ENCODE results near the gene DELE1.

Gene DELE1

DNA sequence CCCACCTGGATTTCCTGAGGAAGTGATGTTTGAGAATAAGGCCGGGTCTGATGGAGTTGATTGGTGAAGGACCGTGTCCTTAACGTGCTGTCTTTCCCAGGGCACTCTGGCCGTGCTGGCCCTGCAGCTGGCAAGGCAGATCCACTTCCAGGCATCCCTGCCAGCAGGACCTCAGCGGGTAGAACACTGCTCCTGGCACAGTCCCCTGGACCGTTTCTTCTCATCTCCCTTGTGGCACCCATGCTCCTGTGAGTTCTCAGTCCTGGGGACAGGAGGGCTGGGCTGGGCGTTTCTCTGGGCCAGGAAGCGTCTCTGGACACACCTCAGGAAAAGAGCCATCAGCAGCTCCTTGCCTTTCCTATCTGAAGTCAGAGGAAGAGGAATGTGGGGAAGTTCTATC, 4.4 kb downstream of the DELE1 start:
- no peak for DNase-seq

DNA sequence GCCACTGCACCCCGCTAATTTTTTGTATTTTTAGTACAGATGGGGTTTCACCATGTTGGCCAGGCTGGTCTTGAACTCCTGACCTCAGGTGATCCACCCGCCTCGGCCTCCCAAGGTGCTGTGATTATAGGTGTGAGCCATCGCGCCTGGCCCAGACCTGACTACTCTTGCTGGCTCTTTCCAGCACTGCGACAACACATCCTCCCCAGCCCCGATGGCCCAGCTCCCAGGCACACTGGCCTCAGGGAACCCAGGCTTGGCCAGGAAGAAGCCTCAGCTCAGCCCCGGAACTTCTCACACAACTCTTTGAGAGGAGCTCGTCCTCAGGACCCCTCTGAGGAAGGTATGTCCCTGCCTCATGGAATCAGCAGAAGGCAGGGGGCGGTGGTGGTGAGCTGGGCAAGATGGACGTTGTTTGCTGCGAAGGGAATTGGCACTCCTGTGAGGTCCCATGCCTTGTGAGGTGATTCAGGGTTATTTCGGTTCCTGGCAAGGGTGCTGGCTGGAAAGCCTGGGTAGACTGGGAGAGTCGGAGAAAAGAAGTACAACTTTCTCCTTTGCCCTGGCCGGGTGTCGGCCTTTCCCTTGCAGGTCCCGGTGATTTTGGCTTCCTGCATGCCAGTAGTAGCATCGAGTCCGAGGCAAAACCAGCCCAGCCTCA, 5.9 kb downstream of the DELE1 start:
- no peak for DNase-seq

DNA sequence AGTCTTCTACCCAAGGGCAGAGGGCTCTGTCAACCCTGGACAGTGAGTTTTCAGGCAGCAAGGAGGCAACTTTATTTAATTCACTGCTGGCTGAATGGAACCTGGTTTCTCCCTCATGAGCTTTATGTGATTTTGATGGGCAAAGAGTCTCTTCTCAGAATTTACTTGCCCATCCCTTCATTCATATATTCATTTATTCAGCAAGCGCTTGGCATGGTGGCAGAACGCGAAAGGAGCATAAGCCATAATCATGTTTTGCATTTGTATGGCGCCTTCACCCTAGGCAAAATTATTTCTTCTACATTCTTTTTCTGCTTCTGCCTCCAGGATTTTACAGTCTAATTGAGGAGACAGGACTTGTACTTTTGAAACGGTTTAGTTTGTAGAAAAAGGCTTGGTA, 8.0 kb downstream of the DELE1 start:
- DNase-seq = no peak

DNA sequence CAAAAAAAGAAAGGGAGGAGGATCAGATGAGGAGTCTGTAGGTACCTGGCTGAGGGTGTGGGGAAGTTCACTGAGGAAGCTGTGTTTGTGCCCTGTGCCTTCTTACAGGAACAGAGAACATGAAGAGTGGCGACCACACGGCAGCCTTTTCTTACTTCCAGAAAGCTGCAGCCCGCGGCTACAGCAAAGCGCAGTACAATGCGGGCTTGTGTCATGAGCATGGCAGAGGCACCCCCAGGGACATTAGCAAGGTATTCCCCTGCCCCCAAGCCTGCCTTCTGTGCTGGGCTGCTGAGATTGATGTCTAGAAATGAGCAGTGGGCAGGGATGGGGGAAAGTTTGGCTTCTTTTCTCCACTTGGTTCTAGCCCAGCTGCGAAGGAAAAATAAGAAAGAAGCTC, 9.5 kb downstream of the DELE1 start:
- DNase-seq = no peak

DNA sequence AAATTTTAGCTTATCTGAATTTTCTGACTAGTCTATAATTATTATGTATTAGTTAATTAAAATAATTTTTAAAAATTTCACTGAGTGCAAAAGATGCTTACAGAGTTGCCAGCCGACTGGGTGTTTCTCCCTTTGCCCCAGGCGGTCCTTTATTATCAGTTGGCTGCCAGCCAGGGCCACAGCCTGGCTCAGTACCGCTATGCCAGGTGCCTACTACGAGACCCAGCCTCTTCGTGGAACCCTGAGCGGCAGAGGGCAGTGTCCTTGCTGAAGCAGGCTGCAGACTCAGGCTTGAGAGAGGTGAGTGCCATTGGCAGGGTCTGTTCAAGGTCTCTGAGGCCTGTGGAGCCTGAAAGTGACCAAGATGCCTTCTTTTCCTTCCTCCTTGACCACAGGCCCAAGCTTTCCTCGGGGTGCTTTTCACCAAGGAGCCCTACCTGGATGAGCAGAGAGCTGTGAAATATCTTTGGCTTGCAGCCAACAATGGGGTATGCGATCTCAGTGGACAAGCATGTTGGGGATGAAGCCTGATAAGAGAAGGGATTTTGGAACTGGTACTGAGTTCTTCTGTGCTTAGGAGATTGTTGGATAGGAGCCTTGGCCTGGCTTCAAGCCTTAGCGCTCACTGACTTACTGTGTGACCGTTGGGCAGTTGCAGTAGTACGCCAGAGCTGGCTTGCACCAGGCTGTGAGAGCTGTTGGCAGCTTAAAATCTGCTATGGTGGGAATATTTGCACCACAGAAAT, 10.6 kb downstream of the DELE1 start:
- DNase-seq = peak; percentile 73

DNA sequence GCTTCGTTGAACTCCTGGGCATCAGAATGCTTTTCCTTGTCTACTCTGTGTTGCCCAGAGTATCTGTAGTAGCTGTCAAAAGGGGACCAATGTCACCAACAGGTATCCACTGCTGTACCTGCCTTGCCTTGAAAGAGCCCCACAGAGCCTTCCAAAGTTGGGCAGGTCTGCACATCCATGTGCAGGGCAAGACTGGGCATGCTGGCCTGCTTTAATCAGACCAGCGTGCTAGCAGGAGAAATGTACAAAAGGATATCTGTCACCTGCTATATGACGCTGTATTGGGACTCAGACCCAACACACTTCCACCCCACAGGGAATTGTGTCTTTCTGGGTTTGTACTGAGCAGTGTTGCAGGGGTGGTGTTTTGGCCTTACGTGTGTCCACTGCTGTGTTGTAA, 11.9 kb downstream of the DELE1 start:
- DNase-seq = no peak

DNA sequence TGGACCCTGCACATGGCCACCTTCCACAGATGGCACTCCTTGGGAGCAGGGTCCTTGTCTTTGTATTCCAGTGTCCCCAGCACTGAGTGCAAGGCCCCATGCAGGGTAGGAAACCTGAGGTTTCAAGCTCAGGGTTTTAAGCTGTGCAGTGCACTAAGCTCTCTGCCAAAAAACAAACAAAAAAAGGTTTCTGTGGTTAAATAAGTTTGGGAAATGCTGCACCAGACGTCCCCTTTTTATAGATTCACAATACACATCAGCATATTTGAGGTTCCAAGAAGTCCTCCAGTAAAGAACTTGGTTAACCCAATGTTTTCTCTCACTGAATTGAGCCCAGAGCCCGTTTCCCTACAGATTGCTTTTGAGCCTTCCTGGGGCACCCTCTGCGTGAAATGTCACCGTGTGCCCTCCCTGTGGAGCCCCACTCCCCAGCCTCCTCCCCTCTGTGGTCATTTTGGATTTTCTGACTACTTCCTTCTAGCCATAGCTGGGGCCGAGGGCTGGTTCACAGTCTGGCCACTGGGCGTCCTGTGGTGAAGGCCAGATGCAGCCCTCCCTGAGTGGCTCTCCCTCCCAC, 17.1 kb downstream of the DELE1 start:
- DNase-seq = no peak

DNA sequence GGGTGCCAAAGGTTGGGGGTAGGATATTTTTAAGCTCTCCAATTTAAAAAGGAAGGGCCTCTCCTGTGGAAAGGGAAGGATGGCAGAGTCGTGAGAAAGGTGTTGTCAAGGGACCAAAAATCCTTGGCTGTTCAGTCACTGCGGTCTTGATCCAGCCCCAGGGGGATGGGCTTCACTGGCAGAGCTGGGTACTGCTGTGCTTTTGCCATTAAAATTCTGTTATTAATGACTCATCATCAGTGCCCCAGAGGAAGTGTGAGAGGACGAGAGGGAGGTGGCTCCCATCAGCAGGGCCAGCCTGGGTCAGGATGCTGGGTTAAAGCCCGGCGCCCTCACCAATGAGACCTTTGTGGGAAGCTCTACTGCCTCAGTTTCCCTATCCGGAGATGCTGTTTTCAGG, 17.6 kb downstream of the DELE1 start:
- no peak for DNase-seq

DNA sequence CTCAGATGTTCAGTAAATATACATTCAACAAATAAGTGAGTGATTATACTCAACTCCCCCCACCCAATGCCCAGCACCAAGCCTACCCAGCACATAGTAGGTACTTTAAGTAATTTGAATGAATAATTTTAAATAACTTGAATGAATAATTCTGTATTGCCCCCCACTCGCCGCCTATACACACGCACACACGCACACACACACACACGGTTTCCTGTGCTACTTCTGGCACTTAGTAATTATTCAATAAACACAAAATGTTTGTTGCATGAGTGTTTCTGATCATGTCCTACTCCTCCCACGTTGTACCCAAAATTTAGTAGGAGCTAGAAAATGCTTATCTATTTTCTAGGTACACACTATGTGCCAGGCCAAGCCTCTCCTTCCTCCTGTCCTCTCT, 18.1 kb downstream of the DELE1 start:
- DNase-seq = no peak

DNA sequence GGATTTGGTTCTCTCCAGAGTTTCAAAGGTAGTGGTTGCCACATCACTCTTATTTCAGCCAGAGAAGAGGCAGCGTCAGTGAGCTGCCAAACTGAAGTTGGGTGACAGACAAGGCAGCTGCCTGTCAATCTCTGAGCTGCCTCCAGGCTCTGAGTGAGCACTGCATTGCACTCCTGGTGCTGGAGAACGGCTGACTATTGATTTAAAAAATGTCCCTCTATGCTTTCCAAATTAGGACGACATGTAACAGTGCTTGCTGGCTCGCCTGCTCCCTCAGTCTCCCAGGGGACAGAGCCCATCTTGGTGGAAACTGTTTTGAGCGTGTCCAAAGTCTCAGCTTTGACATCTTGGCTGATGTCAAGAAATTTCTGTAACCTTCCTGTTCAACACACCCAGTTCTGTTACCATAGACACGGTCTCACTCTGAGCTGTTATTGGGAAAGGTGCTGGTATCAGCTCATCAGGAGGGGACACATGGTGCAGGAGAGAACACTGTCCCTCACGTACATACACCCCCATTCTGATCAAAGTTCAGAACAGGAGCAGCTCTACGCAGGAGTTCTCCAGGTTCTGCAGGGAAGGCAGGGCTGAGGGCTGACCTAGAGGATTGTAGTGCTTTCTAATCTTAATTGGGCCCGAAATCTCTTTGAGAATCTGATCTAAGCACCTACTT, 18.6 kb downstream of the DELE1 start:
- DNase-seq = no peak

DNA sequence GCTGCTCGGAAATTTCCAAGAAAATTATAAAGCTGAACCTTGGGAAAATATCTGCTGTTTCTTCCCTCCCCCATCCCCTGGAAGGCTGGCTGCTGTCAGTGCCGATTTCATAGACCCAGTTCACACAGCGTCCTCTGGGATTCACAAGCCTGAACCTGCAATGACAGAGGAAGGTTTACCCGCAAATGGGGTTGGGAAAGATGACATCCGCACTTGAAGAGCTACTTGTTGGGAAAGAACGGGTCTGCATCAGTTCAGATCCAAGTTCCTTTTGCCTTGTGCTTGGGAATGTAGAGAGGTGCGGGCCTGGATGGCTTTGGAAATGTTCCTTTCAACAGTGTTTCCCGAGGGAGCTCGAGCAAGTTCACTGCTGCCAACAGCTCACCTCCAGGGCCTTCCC, 20.4 kb downstream of the DELE1 start:
- DNase-seq = no peak

DNA sequence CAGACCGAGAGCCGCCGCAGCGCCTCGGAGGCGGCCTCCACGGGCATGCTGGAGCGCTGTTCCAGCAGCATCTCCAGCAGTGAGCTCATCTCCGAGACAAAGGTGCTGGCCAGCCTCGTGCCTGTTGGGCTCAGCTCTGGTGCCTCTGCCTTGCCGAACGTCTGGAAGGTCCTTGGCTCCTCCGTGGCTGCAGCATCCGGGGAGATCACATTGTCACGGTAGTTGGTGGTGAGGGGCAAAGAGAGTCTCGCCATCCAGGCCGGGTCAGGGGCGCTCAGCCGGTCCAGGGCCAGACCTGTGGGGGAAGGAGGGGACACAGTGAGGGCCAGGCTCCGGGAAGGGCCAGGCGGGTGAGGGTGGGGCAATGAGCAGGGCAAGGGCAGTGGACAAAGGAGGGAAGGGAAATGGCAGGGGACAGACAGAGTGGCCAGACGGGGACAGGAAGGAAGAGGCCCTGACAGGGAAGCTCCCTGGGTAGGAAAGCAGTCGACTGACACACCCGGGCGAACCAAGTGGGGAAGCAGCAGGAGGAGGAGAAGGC, 21.9 kb downstream of the DELE1 start:
- DNase-seq = no peak

DNA sequence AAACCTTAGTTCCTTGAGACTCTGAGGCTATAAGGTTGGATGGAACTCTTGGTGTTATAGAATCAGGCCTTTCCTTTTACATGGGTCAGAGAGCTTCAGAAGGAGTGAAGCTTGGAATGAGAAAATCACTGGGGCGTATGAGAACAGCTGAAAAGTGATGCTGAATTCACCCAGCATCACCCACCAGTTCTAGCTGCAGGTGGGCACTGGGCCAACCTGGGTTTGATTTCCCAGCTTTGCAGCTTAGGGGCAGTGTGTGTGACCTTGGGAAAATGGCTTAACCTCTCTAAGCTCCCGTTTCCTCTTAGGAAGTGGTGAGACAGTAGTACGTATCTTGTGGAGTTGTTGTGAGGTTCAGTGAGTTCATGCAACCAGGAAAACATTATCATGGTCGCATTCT, 23.6 kb downstream of the DELE1 start:
- DNase-seq = no peak

DNA sequence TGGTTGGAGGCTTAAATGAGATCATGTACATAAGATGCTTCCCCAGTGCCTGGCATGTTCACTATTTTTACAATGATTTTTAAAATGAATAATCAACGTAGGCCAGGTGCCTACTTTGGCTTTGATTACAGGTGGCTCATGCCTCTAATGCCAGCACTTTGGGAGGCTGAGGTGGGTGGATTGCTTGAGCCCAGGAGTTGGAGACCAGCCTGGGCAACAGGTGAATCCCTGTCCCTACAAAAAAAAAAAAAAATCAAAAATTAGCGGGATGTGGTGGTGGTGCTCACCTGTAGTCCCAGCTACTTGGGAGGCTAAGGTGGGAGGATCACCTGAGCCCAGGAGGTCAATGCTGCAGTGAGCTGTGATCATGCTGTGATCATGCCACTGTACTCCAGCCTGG, 25.1 kb downstream of the DELE1 start:
- no peak for DNase-seq

DNA sequence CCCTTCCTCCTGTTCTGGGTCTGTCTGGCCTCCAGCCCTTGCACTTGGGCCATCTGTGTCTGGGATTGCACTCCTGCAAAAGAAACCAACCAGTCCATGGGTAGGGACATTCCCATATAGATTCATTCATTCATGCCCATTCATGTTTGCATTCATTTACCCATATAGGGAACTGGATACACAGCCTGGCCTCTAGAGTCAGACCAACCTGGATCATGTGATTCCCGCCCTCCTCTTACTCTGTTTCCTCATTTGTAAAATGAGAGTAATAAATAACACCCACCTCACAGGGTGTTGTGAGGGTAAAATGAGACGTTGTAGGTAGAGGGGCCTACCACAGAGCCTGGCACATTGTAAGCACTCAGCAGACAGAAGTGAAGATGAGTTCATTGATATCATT, 25.8 kb downstream of the DELE1 start:
- no peak for DNase-seq

DNA sequence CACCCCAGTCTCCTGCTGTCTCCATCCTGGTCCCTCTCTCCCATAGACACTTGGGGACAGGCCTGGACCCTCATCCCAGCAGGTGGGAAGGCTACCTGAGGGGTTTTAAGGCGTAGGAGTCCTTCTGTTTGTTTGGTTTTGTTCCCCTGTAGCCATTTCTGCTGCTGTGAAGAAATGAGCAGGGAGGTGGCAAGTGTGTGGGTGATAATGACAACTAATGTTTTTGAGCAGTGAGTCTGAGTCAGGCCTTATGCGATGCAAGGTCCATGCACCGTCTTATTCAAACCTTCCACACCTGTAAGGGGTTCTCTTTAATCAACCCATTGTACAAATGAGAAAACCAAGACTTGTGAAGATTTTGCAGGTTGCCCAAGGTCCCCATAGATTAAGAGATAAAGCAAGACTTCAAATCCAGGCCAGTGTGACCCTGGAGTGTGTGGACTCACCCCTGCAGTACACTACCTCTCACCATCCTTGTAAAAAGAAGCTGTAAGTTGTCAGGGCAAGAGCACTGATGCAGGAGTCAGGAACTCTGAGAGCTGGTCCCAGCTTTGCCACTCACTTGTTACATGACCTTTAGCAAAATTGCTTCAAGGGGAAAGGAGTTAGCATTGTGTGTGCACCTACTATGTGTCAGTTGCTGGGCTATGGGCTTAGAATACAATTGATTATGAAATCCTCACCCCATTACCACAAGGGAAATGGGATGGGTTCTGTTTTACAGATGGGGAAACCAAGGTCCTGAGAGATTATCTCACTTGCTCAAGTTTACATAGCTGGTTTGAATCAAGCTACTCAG, 26.7 kb downstream of the DELE1 start:
- DNase-seq = no peak

DNA sequence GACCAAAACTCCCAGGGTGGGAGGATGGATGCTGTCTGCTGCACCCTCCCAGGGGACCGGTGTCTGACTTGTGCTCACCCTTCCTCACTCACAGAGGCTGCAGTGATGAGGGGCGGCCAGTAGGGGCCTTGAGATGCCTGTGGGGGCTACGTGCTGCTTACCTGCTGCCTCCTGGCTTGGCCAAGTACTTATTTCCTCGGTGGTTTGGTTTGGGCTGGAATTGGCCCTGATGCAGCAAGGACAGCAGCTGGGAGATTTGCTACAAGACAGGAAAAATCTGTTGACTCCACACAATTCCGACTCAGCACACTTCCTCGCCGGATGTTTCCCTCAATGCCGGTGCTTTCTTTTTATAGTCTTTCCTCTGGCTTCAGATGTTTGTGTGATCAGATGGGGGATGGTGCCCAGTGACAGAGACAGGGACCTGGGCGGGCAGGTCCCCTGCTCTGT, 27.7 kb downstream of the DELE1 start:
- DNase-seq = peak; percentile 36

DNA sequence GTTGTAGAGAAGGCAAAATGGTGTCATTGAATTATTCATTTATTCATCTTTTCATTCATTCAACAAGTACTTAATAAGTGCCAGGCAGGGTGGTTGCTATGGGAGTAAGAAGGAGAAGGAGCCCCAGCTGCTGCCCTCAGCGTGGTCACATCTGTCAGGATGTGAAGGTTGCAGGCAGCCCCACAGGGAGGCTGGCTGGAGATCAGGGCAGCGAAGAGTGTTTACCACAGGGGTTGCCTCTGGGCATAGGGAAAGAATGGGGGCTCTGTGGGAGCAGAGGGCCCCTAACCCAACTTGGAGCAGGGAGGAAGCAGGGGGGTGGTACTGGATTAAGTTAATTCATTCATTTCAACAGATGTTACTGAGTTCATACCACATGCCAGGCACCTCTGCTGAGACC, 28.3 kb downstream of the DELE1 start:
- DNase-seq = no peak

DNA sequence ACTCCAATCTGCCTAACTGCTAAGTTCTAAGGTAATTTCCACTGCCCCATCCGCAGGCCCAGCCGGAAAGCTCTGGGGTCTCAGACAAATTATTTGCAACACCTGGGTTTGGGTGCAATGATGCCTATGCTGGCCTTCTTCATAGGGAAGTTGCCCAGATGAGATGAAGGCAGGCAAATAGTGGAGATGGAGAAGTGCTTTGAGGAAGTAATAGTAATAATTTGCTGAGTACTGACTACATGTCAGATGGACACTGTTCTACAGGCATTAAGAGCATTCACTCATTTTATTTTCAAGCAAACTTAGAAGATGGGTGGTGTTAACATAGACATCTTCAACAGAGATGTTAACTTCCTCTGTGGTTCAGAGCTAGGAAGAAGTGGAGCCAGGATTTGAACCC, 30.5 kb downstream of the DELE1 start:
- no peak for DNase-seq

DNA sequence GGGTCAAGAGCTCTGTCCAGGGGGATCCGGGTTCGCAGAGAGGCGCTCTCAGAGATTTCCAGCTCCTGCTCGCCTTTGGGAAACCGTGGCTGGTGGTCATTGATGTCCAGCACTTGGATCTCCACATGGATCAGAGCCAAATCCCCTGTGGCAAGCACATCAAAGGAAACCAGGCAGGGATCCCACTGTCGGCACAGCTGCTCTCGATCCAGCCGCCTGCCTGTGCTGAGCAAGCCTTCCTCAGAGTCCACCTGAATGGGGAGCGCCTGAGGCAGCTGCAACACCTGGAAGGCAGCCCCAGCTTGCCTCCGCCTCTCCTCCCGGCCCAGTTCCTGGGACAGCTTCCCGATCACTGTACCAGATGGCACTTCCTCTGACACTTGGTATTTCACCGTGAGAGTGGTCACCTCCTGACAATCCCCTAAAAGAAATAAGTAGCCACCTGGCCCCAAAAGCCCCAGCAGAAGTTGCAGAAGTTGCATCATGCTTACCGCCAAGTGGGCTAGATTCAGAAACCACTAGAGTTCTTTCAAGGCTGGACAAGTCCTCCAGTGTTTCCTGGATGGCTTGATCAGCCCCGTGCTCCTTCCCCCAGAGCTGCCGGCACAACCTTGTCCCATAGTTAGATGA, 33.8 kb downstream of the DELE1 start:
- peak; percentile 30 for DNase-seq

DNA sequence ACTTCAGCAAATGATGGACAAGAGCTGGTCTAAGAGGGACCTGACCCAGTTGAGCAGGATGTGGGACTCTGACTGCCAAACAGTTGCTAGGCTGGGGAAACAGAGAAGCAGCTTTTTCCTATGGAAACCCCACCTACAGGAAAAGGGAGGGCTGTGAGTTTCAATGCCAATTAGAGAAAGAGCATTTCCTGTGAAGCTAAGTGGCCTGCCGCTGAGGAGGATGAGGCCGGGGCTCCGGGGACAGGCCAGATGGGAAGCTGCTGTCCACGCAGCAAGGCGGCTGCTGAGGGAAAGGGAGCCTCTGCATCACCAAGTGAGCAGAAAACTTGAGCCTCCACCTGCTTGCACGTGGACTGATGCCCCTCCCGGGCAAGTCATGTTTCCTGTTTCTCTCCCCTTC, 34.4 kb downstream of the DELE1 start, which contains the start of gene PCDH12:
TSS of gene PCDH12 (minus strand) at position 90 of the 400 bp plus-strand sequence. CDS start 351 bp downstream, outside the sequence.
- DNase-seq = peak; percentile 18

DNA sequence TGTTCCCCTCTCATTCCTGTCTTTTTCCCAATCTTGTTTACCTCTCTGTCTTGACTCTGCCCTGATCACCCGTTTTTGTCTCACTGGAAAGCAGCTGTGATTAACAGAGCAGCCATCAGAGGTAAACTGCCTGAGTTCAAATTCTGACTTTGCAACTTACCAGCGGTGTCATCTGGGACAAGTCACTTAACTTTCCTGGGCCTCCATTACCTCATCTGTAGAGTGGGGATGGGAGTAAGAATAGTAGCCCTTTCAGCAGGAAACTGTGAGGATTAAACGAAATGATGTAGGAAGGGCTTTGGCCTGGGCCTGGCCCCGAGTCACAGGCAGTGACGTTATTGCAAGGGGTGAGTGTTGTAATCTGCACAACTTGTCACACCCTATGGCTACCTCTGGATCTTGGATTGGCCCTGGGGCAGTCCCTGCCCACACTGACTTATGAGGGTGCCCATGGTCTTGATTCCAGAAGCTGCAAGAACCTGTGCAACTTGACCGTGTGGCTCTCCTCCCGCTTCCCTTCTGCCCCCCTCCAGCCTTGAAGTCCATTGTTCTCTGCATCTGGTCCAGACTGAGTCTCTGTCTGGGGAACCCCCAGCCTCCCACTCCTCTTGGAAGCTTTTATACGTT, 35.0 kb downstream of the DELE1 start:
- DNase-seq = no peak

Data from hematopoietic multipotent progenitor cell treated with erythropoietin and hydrocortisone succinate and interleukin-3 and kit ligand, for 6 days (in vitro differentiated cells).